Measurements from ENCODE around the gene TMEM91. TPM values are rescaled to one million over a fixed set of nuclear protein-coding genes. Genes with fewer than 3 reads are reported as not detected.
A peak's percentile ranks its signal among the peaks of the same experiment; 100 is the strongest.
"Not testable (repeated sequence)": the region's sequence is repeated elsewhere in the genome, so short reads cannot be mapped to it uniquely, and the experiment has no call there.

TMEM91 gene
- total and polyA plus RNA-seq, 2 donors (not counting 1 experiment from before 2014, with no cell fraction given): 3.7 to 9.7 TPM

DNA sequence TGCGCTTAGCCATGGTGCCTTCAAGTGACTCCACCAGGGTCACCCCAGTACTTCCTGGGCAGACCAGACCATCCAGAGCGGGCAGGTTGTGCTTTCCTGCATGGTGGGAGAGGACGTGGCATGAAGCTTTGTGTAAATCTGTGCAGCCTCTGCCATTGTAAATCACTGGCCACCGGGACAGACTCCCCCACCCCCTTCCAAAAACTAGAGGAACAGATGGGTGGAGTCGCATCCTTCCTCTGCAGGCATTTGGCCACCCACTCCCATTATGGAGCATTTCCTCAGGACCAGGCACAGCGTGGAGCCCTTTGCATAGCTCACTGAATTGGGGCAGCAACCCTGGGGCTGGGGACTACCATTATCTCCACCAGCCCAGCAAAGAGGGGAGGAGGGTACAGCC, 29.4 kb downstream of the TMEM91 start:
- no peaks in the 10 kb centered on the region for H4K20me1 ChIP-seq (ENCODE audit: control insufficient read depth, extremely low read depth, insufficient read depth, low read length)
- H3K9ac ChIP-seq (ENCODE audit: insufficient read depth, low read length): no peak overlapping the region
- no peak overlapping the region for H2AFZ ChIP-seq (ENCODE audit: low read length)
- H3K4me2 ChIP-seq (ENCODE audit: extremely low read depth, insufficient read depth, low read length): no peak overlapping the region
- no peaks in the 10 kb centered on the region for H3K36me3 ChIP-seq (ENCODE audit: control insufficient read depth, insufficient read depth, low read length)
- TF ChIP-seq, protein P1, sequence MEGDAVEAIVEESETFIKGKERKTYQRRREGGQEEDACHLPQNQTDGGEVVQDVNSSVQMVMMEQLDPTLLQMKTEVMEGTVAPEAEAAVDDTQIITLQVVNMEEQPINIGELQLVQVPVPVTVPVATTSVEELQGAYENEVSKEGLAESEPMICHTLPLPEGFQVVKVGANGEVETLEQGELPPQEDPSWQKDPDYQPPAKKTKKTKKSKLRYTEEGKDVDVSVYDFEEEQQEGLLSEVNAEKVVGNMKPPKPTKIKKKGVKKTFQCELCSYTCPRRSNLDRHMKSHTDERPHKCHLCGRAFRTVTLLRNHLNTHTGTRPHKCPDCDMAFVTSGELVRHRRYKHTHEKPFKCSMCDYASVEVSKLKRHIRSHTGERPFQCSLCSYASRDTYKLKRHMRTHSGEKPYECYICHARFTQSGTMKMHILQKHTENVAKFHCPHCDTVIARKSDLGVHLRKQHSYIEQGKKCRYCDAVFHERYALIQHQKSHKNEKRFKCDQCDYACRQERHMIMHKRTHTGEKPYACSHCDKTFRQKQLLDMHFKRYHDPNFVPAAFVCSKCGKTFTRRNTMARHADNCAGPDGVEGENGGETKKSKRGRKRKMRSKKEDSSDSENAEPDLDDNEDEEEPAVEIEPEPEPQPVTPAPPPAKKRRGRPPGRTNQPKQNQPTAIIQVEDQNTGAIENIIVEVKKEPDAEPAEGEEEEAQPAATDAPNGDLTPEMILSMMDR (conservative IDR thresholded peaks at IDR 0.05 in 1 of 2, IDR thresholded peaks at IDR 0.05 in 1 of 2; ENCODE audit: low read depth in 1 of 2, low read length in 2 of 2): no peak
- no peak for TF ChIP-seq EZH2 (IDR thresholded peaks at IDR 0.05; ENCODE audit: low read length, missing control alignments)
- H3K79me2 ChIP-seq (ENCODE audit: control insufficient read depth, insufficient read depth, low read length): no peaks in the 10 kb centered on the region
- no peaks in the 10 kb centered on the region for H3K27me3 ChIP-seq (ENCODE audit: control insufficient read depth, insufficient read depth, low read length)
- H3K27ac ChIP-seq (ENCODE audit: insufficient read depth, low read length): no peak overlapping the region
- DNase-seq (ENCODE audit: low read depth in 2 of 2): no peak
- no peaks in the 10 kb centered on the region for H3K9me3 ChIP-seq (ENCODE audit: control insufficient read depth, insufficient read depth, low read depth, low read length)
- H3K4me1 ChIP-seq (ENCODE audit: control insufficient read depth, extremely low read depth, insufficient read depth, low read length): no peaks in the 10 kb centered on the region
- no peak overlapping the region for H3K4me3 ChIP-seq (replicated peaks in 1 of 4; ENCODE audit: control extremely low read depth in 1 of 4, insufficient read depth in 1 of 4, low read depth in 3 of 4, low read length in 4 of 4)

- no peaks in the 10 kb centered on the region for H4K20me1 ChIP-seq (ENCODE audit: control insufficient read depth, extremely low read depth, insufficient read depth, low read length)
- no peaks in the 10 kb centered on the region for H3K4me1 ChIP-seq (ENCODE audit: control insufficient read depth, extremely low read depth, insufficient read depth, low read length)
- H3K27me3 ChIP-seq (ENCODE audit: control insufficient read depth, insufficient read depth, low read length): no peaks in the 10 kb centered on the region
- TF ChIP-seq, protein P1 (conservative IDR thresholded peaks at IDR 0.05 in 1 of 2, IDR thresholded peaks at IDR 0.05 in 1 of 2; ENCODE audit: low read depth in 1 of 2, low read length in 2 of 2): no peak
- TF ChIP-seq EZH2 (IDR thresholded peaks at IDR 0.05; ENCODE audit: low read length, missing control alignments): no peak
- H3K27ac ChIP-seq (ENCODE audit: insufficient read depth, low read length): no peak overlapping the region
- H3K36me3 ChIP-seq (ENCODE audit: control insufficient read depth, insufficient read depth, low read length): no peaks in the 10 kb centered on the region
- no peak overlapping the region for H2AFZ ChIP-seq (ENCODE audit: low read length)
- H3K9me3 ChIP-seq (ENCODE audit: control insufficient read depth, insufficient read depth, low read depth, low read length): no peaks in the 10 kb centered on the region
- H3K79me2 ChIP-seq (ENCODE audit: control insufficient read depth, insufficient read depth, low read length): no peaks in the 10 kb centered on the region
- DNase-seq (ENCODE audit: low read depth in 2 of 2): peak in 1 of 2 donors; percentile 44
- H3K4me2 ChIP-seq (ENCODE audit: extremely low read depth, insufficient read depth, low read length): no peak overlapping the region
- H3K9ac ChIP-seq (ENCODE audit: insufficient read depth, low read length): no peak overlapping the region
- H3K4me3 ChIP-seq (replicated peaks in 1 of 4; ENCODE audit: control extremely low read depth in 1 of 4, insufficient read depth in 1 of 4, low read depth in 3 of 4, low read length in 4 of 4): no peak overlapping the region
These were observed 30.9 kb downstream of the TMEM91 start for GRCh38 chr19:41407271-41407670.

DNA sequence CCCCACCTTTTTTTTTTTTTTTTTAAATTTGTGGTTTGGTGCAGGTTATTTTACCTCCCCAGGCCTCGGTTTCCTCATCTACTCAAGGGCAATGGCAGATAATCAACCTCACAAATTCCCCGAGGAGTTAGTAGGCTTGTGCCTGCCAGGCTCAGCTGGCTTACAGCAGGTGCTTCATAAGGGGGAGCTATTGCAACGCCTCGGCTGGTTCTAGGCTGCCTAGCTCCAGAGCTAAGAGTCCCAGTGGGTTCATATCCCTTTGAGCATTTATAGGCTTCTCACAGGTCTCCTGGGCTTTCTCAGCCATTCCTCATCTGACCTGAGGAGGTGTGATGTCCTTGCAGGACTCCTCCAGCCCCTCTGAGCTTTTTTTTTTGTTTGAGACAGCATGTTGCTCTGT, 31.9 kb downstream of the TMEM91 start:
- Histone ChIP-seq H3K9me3 (ENCODE audit: control insufficient read depth, insufficient read depth, low read depth, low read length) (no peaks in the 10 kb centered on the region), H3K27me3 (ENCODE audit: control insufficient read depth, insufficient read depth, low read length) (no peaks in the 10 kb centered on the region), H4K20me1 (ENCODE audit: control insufficient read depth, extremely low read depth, insufficient read depth, low read length) (no peaks in the 10 kb centered on the region), H3K79me2 (ENCODE audit: control insufficient read depth, insufficient read depth, low read length) (no peaks in the 10 kb centered on the region), H2AFZ (ENCODE audit: low read length) (no peak overlapping the region), H3K4me2 (ENCODE audit: extremely low read depth, insufficient read depth, low read length) (no peak overlapping the region), H3K4me3 (replicated peaks in 1 of 4; ENCODE audit: control extremely low read depth in 1 of 4, insufficient read depth in 1 of 4, low read depth in 3 of 4, low read length in 4 of 4) (no peak overlapping the region), H3K9ac (ENCODE audit: insufficient read depth, low read length) (no peak overlapping the region), H3K36me3 (ENCODE audit: control insufficient read depth, insufficient read depth, low read length) (no peaks in the 10 kb centered on the region), H3K4me1 (ENCODE audit: control insufficient read depth, extremely low read depth, insufficient read depth, low read length) (no peaks in the 10 kb centered on the region), H3K27ac (ENCODE audit: insufficient read depth, low read length) (no peak overlapping the region)
- no peak for DNase-seq (ENCODE audit: low read depth in 2 of 2)
- no peak for TF ChIP-seq EZH2 (IDR thresholded peaks at IDR 0.05; ENCODE audit: low read length, missing control alignments)
- TF ChIP-seq, protein P1 (conservative IDR thresholded peaks at IDR 0.05 in 1 of 2, IDR thresholded peaks at IDR 0.05 in 1 of 2; ENCODE audit: low read depth in 1 of 2, low read length in 2 of 2): no peak

DNA sequence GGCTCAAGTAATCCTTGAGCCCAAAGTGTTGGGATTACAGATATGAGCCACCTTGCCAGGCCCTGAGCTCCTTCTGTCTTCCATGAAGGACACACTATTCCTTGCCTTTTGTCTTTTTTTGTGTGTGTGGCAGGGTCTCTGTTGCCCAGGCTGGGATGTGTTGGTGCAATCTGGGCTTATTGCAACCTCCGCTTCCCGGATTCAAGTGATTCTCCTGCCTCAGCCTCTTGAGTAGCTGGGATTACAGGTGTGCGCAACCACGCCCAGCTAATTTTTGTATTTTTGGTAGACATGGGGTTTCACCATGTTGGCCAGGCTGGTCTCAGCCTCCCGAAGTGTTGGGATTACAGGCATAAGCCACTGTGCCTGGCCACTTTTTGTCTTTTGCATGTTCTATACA, 32.5 kb downstream of the TMEM91 start:
- H3K4me1 ChIP-seq (ENCODE audit: control insufficient read depth, extremely low read depth, insufficient read depth, low read length); H4K20me1 ChIP-seq (ENCODE audit: control insufficient read depth, extremely low read depth, insufficient read depth, low read length); H3K9ac ChIP-seq (ENCODE audit: insufficient read depth, low read length); H3K9me3 ChIP-seq (ENCODE audit: control insufficient read depth, insufficient read depth, low read depth, low read length); H3K79me2 ChIP-seq (ENCODE audit: control insufficient read depth, insufficient read depth, low read length); H3K4me2 ChIP-seq (ENCODE audit: extremely low read depth, insufficient read depth, low read length); H3K27ac ChIP-seq (ENCODE audit: insufficient read depth, low read length); H2AFZ ChIP-seq (ENCODE audit: low read length); DNase-seq (ENCODE audit: low read depth in 2 of 2); H3K4me3 ChIP-seq (replicated peaks in 1 of 4; ENCODE audit: control extremely low read depth in 1 of 4, insufficient read depth in 1 of 4, low read depth in 3 of 4, low read length in 4 of 4); H3K36me3 ChIP-seq (ENCODE audit: control insufficient read depth, insufficient read depth, low read length); H3K27me3 ChIP-seq (ENCODE audit: control insufficient read depth, insufficient read depth, low read length): not testable (repeated sequence)

All from fibroblast of lung (primary cell).